GM19193 (cell line): ENCODE data around the gene TIAM2.

Source experiments
- POLR2A ChIP-seq: IDR thresholded peaks from 4 replicates; pipeline ENCODE4 v1.6.1; 2011; ENCODE audit not compliant: insufficient read depth, insufficient read length; ENCODE audit errors: extremely low read depth

The TIAM2 gene

DNA sequence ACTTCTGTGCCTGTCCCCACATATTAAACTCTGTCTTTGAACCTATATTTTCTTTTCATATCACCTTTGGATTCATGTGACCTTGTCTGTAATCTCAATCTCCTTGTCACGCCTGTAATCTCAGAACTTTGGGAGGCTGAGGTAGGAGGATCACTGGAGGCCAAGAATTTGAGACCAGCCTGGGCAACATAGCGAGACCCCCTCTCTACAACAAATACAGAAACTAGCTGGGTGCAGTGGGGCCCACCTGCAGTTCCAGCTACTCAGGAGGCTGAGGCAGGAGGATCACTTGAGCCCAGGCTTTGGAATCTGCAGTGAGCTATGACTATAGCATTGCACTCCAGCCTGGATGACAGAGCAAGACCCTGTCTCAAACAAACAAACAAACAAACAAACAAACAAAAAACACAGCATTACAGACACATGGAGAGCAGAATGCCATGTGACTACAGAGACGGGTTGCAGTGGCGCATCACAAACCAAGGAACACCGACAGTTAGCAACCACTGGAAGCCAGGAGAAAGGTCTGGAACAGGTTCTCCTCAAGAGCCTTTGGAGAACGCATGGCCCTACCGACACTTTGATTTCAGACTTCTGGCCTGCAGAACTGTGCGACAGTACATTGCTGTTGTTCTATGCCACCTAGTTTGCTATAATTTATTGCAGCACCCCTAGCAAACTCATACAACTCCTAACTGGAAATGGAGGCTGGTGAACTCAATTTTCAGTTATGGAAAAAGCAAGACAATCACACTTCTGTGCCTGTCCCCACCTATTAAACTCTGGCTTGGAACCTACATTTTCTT, 14.6 kb upstream of the TIAM2 start:
- no peak for TF ChIP-seq POLR2A

DNA sequence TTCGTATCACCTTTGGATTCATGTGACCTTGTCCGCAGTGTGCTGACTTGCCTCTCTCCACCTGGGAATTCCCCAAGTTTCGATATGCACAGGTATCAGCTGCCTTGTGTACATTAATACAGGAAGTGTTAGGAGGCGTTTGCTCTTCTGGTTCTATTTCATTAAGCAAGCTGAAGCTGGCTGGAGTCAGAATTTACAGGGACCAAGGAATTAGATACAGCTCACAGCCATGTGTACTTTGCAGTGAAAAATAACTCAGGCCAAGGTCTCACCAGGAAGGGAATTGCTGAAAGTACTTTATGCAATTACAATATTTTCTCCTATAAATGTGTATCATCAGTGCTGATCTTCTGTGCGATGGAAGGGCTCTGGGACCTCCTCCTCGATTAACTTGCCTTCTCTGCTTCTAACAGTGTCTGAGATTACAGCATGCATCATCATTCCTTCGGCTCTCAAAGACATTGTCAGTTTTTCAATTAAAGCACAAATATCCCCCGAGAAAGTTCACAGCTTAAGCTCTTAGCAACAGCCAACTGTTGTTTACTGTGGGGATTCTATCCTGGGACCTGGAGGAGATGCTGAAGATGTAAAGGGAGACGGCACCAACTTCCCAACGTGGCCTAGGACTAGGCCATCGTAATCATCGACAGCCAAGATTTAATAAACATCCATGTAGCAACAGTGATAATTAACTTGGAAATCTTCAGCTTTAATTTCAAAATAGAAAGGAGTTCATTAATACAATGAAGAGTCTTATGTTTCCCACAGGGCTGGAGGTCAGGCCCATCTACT, 13.8 kb upstream of the TIAM2 start:
- no peak for TF ChIP-seq POLR2A

DNA sequence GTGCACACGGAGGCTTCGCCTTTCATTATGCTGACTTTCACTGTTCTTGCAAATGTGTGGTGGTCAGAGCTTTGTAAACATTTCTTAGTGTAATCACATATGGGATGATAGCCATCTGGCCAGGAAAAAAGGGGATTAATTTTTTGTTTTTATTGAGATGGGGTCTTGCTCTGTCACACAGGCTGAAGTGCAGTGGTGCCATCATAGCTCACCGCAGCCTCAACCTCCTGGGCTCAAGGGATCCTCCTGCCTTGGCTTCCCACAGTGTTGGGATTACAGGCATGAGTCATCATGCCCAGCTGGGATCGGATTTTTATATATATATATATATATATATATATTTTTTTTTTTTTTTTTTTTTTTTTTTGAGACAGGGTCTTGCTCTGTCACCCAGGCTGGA, 11.0 kb upstream of the TIAM2 start:
- no peak for TF ChIP-seq POLR2A

DNA sequence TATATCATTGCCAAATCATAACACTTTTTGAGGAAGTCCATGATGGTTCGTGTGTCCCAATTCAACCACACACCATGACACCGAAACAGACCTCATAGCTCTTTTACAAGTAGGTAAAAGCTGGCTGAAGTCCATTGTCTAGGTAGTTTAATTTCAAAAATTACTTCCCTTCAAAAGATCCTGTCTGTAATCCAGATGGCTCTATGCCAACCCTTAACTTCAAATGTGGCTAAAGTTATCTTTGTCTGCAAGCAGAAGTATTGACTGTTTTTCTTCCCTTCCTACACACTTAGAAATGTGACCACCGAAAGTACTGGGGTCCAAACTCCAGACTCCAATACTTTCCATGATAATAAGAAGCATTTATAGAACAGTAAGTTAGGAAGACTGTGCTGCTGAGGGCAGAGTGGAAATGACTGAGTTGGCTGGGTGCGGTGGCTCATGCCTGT, 8.3 kb upstream of the TIAM2 start:
- TF ChIP-seq POLR2A: no peak

DNA sequence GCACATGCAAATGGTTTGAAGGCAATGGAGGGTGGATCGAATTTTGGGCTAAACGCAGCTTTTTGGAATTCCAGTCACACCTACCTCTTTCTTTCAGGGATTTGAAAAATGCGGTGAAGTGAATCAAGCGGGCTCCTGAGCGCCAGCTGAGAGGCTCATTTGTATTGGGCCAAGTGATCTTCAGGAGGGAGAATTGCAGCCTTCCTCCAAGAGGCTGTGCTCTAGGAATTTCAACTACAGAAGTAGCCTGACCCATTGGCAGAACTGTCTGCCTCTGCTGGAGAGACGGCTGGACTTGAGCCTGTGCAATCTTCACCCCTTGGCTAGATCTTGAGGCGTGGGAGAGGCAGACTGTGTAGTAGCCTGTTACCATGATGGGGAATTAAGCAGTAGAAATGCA, 5.7 kb upstream of the TIAM2 start:
- no peak for TF ChIP-seq POLR2A

DNA sequence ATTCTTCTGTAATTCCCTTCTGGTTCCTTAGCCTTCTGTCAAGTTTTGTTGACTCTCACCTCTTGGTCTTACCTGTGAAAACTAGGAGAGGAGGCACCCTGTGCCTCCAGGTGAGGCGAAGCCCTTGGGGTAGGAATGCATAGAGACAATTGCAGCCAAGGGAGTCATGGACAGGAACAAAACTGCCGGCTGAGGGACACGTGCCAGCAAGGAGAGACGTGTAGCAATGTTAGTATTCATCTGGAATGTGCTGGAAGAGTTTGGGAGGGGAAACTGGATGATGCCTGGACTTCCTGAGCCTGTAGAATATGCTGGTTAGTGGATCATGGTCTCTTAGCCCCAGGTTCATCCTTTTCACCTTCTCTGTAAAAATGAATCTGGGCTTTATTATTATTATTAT, 3.9 kb upstream of the TIAM2 start:
- no peak for TF ChIP-seq POLR2A

DNA sequence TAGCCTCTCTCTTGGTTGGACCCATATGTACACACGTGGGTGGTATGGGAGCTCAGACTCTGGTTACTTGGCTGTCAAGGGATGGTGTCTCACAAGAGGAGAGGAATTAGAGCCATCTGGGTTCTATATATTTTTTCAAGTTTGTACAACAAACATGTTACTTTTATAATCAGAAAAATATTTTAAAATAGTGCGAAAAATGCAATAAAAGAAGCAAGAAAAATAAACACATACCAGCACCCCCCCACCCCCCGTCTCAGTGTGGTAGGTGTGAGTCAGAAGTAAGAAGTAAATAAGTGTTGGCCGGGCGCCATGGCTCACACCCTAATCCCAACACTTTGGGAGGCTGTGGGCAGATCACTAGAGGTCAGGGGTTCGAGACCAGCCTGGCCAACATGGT, 2.1 kb upstream of the TIAM2 start:
- no peak for TF ChIP-seq POLR2A

DNA sequence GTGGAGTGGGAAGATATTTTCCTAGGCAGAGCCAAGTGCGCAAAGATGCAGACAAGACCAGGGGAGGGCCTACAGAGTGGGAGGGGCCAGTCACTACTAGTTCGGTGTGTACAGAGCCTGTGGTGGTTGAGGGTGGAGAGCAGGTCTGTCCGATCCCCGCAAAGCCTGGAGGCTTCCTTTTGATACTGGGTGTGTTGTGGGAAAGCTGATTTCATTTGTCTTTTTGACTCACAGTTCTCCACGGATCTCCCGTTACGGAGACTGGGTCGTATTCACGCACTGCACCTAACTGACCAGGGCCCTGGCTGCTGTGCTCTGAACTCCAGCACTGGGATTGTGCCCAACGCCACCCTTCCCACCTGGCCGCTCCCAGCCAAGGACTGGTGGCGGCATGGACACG, 1.4 kb upstream of the TIAM2 start:
- TF ChIP-seq POLR2A: no peak

DNA sequence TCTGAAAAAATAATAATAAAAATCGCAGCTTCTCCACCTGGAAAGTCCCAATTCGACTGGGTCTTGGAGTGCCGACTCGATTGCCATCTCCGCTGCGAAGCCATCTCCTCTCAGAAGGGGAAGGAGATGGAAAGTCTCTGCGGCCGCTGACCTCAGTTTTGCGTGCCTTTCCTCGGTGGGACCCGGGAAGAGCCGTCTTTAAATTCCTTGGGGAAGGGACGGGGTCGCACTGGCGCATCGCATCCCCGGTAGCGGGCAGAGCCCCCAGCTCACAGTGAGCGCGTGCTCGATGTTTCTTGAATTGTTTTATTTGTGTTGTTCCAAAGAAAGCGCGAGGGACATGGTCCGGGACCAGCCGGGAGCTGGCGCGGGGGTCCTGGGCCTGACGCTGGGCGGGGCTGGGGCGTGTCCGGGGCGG, 270 bp upstream of the TIAM2 start:
- no peak for TF ChIP-seq POLR2A

DNA sequence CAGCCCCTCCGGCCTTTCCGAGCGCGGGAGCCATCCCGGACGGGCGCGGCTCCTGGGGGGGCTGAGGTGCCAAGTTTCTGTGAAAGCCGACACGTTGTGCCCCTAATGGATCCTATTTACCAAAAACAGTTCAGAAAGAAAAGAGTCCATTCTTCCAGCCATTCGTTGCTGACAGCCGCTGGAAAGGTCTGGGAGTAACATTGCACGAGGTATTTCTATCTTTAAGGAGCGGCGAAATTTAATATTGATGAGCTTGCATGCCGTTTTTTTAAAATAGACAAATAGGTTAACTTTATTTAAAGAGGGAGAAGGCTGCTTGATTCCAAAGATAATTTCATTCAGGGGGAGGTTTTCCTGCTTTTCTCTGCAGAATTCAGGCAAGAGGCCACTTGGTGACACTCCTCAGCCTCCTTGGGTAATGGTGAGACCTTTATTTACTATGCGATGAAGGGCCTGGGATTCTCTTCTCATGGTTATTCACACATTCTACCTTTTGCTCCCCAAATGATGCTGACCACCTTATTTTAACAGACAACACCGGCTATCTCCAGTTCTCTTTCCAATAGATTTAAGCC, 988 bp downstream of the TIAM2 start:
- TF ChIP-seq POLR2A: no peak

DNA sequence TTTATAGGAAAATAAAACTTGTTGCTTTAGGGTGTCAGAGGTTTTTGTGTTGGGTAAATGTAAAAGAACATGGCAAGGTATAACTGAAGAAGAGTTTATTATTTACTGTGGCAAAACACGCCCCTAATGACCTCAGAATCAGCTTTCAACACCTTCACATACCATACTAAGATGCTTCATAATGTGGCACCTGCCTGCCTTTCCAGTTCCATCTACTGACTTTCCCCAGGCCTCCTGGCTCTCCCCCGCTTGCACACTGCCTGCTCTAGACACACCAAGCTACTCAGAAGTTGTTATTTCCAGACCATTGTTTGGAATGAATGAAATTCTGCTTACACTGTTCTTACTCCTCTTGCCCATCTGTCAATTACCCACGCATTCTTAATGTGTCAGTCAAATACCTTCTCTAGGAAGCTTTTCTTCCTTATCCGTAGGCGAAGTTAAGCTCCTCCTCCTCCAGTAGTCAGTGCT, 1.8 kb downstream of the TIAM2 start:
- TF ChIP-seq POLR2A: no peak

DNA sequence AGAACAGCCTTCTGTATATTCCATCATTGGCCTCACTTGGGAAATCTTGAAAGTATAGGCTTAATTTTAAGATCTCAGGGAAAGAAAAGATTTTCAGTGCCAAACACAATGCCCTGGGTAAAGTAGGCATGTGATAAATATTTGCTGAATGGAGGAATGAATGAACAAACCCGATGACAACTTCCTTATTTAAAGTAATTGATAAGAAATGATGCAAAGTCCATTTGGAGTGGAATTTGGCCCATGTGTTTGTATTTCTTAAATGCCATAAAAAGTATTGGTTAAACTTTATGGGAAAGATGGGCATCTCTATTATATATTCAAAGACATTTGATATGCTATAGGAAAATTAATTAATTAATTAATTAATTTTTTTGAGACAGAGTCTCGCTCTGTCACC, 3.7 kb downstream of the TIAM2 start:
- no peak for TF ChIP-seq POLR2A

DNA sequence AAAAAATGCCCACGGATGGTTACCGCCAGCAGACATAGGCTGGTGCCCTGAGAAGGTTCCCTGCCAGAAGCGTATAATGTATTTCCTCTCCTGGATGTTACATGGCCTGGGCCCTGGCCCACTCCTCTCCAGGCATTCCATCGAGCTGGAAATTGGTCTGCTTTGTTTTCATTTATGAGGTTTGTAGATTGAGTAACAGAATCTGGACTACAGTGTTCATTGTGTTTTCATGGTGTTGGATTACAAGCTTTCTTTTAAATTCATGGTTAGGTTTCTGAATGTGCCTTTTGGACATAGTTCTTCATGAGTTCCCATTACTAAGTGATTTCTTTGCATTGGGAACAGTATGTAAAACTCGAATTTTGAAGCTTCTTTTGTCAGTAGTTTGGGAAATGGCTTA, 6.4 kb downstream of the TIAM2 start:
- no peak for TF ChIP-seq POLR2A

DNA sequence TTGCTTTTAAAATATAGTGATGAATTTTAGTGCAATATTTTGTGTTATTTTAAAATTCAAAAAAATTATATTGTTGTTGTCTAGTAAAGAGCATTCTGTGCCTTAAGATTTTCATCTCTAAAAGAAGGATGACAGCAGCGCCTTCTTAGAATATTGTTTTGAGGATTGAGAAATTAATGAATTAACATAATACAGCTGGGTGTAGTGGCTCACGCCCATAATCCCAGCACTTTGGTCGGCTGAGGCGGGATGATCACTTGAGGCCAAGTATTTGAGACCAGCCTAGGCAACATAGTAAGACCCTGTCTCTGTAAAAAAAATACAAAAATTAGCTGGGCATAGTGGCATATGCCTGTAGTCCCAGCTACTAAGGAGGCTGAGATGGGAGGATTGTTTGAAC, 6.8 kb downstream of the TIAM2 start:
- TF ChIP-seq POLR2A: no peak

DNA sequence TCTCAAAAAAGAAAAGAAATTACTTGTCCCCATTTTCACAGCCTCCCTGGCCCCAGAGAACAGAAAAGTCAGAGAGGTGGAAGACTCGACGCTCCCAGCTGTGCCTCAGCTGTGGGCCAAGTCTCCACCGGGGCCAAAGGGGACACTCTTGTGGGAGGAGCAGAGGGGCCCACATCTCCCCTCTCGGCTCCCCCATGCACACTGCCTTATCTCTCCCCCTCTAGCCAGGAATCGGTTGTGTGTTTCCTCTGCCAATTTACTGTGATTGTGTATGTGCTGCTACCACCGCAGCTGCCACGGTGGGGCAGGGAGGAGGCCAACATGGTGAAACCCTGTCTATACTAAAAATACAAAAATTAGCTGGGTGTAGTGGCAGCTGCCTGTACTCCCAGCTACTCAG, 8.4 kb downstream of the TIAM2 start:
- TF ChIP-seq POLR2A: no peak
